Stimulated activated effector memory CD8-positive, alpha-beta T cell treated with anti-CD3 and anti-CD28 coated beads, Interleukin-12 subunit alpha, Interleukin-12 subunit beta, amount 100 ng/mL, for 72 hours (primary cell): ENCODE data around the gene TBC1D22A.

ENCODE experiments used
- ATAC-seq: fragments of 150-1000 bp; cut with Tn5 transposase; 2 replicates; pipeline ENCODE4 v1.10.0; 2021
- DNase-seq, 2 donors: peaks; one replicate each; pipeline ENCODE4 v3.0.0; 2021 to 2022; ENCODE audit warnings: low spot score in 2 of 2
- H3K27ac Mint-ChIP-seq: one replicate; pipeline ENCODE4 v1.8.0; 2022; ENCODE audit warnings: mild to moderate bottlenecking, mixed read lengths
- H3K36me3 Mint-ChIP-seq: one replicate; pipeline ENCODE4 v1.8.0; 2022; ENCODE audit warnings: mild to moderate bottlenecking, mixed read lengths
- H3K4me1 Mint-ChIP-seq: one replicate; pipeline ENCODE4 v1.8.0; 2022; ENCODE audit warnings: mixed read lengths
- H3K4me3 Mint-ChIP-seq: one replicate; pipeline ENCODE4 v1.8.0; 2022; ENCODE audit warnings: mild to moderate bottlenecking, mixed read lengths
- H3K9me3 Mint-ChIP-seq: one replicate; pipeline ENCODE4 v1.8.0; 2022; ENCODE audit warnings: mixed read lengths

The TBC1D22A gene

DNA sequence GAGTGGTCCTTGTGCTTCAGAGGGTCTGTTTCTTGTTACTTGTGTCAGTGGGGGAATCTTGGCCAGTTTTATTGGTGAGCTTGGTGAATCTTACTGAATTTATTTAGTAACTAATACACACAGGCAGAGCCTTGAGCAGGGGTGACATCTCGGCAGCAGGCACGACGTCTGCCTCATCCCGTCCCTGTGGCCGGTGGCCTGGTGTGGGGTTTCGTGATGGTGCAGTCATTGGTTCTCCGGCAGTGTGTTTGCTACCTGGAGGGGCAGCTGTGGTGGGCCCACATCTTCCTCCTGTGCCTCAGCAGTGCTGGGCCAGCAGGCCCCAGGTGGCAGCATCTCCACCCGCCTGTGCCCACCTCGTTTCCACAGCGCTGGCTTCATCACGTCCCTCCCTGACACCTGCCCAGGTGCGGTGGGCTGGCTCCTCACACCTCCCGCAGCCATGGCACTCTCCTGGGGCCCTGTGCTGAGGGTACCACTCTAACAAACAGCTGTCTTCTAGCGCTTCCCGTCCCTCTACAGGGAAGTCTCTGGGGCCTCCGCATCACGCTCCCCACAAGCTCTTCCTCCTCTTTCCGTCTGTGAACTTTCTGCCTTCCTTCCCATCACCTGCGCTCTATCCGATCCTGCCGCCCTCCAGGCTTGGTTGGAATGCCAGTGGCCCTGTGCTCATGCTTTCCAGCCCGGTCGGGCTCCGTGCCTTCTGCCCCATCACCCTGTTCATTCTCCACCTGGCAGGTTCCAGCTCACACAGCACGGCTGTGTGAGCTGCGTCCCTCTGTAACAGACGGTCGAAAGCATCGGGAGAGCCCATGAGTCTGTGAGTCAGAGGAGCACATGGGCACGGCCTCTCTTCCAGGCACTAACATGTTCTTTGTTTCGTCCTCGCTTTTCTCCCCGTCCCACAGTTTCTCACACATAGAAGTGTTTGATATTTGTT lies 203.4 kb downstream of the TBC1D22A start:
- no peak for DNase-seq
- peaks cover 71% of the 10 kb centered on the region for H3K4me1 Mint-ChIP-seq
- H3K27ac Mint-ChIP-seq = peak overlapping the region; percentile 76

GRCh38 chr22:46966495-46966845 lies 204.0 kb downstream of the TBC1D22A start:
- H3K9me3 Mint-ChIP-seq = no peaks in the 10 kb centered on the region

More for the DNA sequence above, 203.4 kb downstream of the TBC1D22A start:
- ATAC-seq = no peak
- H3K4me3 Mint-ChIP-seq = no peak overlapping the region
- no peaks in the 10 kb centered on the region for H3K9me3 Mint-ChIP-seq
- H3K36me3 Mint-ChIP-seq = peaks cover 5% of the 10 kb centered on the region

DNA sequence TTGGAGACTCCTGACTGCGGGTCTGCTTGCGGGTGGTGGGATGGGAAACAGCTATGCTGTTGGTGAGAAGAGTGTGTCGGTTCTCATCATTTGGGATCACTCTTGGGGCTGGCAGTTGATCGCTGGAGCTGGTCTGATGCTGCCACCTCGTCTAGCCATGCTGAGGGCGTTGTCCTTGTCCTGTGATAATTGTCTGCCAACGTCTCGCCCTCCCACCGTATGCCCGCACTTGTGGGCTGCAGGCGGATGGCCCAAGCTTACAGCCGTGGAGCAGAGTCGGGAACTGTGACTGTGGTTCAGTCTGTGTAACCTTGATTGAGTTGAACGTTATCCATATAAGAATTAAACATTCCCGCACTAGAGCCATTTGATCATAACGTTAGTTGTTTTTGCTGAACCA lies 204.4 kb downstream of the TBC1D22A start:
- no peak for DNase-seq
- no peak for ATAC-seq
- H3K4me1 Mint-ChIP-seq = peaks cover 66% of the 10 kb centered on the region
- no peak overlapping the region for H3K27ac Mint-ChIP-seq
- no peak overlapping the region for H3K4me3 Mint-ChIP-seq
- peaks cover 5% of the 10 kb centered on the region for H3K36me3 Mint-ChIP-seq
- H3K9me3 Mint-ChIP-seq = no peaks in the 10 kb centered on the region

More at GRCh38 chr22:46966495-46966845, 204.0 kb downstream of the TBC1D22A start:
- peaks cover 69% of the 10 kb centered on the region for H3K4me1 Mint-ChIP-seq
- peak overlapping the region; percentile 76 for H3K27ac Mint-ChIP-seq
- DNase-seq = no peak
- H3K4me3 Mint-ChIP-seq = no peak overlapping the region
- H3K36me3 Mint-ChIP-seq = peaks cover 5% of the 10 kb centered on the region
- no peak for ATAC-seq

GRCh38 chr22:46967445-46968358 lies 205.3 kb downstream of the TBC1D22A start:
- ATAC-seq (no peak), DNase-seq (no peak)
- Mint-ChIP-seq H3K27ac (no peak overlapping the region), H3K36me3 (peaks cover 12% of the 10 kb centered on the region), H3K4me1 (peaks cover 67% of the 10 kb centered on the region), H3K9me3 (no peaks in the 10 kb centered on the region), H3K4me3 (no peak overlapping the region)

DNA sequence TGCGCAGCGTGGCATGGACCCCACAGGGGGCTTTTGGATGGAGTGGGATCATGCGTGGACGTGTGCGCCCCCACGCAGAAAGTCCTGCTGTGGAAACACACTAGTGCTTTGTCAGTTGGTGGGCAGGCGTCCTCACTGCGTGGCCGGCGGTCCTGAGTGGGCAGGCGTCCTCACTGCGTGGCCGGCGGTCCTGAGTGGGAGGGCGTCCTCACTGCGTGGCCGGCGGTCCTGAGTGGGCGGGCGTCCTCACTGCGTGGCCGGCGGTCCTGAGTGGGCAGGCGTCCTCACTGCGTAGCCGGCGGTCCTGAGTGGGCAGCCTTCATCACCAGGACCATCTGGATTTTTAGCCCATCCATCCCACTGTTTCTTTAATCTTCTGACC lies 205.9 kb downstream of the TBC1D22A start:
- DNase-seq (no peak), ATAC-seq (no peak)
- Mint-ChIP-seq H3K4me3 (no peak overlapping the region), H3K27ac (peak overlapping the region; percentile 72), H3K9me3 (no peaks in the 10 kb centered on the region), H3K4me1 (peaks cover 63% of the 10 kb centered on the region), H3K36me3 (peaks cover 18% of the 10 kb centered on the region)

- DNase-seq (no peak), ATAC-seq (no peak)
- Mint-ChIP-seq H3K4me1 (peaks cover 58% of the 10 kb centered on the region), H3K36me3 (peaks cover 23% of the 10 kb centered on the region), H3K9me3 (no peaks in the 10 kb centered on the region), H3K4me3 (no peak overlapping the region), H3K27ac (peak overlapping the region; percentile 72)
Measured at GRCh38 chr22:46968848-46969247, 206.4 kb downstream of the TBC1D22A start.

DNA sequence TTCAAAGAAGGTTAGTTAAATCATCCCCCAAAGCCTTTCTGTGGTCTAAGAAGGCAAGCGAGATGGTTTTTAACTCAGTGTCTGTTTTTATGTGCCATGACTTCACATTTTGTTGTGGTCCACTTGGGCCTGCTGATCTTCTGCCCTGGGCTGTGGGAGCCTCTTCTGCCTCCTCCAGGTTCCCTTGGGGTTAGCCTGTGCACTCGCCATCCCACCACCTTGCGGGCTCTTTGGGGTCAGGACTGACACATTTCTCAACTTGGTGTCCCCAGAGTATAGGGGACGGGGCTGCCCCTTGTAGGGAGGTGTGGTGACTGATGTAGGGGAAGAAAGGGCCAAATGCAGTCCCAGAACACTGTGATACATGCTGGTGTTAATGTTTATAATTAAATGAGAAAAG lies 207.0 kb downstream of the TBC1D22A start:
- DNase-seq (peak; percentile 53 to 82), ATAC-seq (peak; percentile 98)
- H3K27ac Mint-ChIP-seq = peak overlapping the region; percentile 72
- peaks cover 54% of the 10 kb centered on the region for H3K4me1 Mint-ChIP-seq
- H3K36me3 Mint-ChIP-seq = peaks cover 30% of the 10 kb centered on the region
- H3K9me3 Mint-ChIP-seq = no peaks in the 10 kb centered on the region
- H3K4me3 Mint-ChIP-seq = peak overlapping the region; percentile 7

- H3K27ac Mint-ChIP-seq = peak overlapping the region; percentile 72
- peaks cover 34% of the 10 kb centered on the region for H3K36me3 Mint-ChIP-seq
- ATAC-seq (peak; percentile 43), DNase-seq (no peak)
- H3K9me3 Mint-ChIP-seq = no peaks in the 10 kb centered on the region
- peak overlapping the region; percentile 7 for H3K4me3 Mint-ChIP-seq
- H3K4me1 Mint-ChIP-seq = peaks cover 54% of the 10 kb centered on the region
Measured at GRCh38 chr22:46969961-46970360, 207.5 kb downstream of the TBC1D22A start.

GRCh38 chr22:46970411-46971098 lies 208.1 kb downstream of the TBC1D22A start:
- no peak for DNase-seq
- Mint-ChIP-seq H3K27ac (peak overlapping the region; percentile 72), H3K36me3 (peaks cover 38% of the 10 kb centered on the region), H3K4me1 (peaks cover 49% of the 10 kb centered on the region), H3K9me3 (no peaks in the 10 kb centered on the region), H3K4me3 (no peak overlapping the region)
- no peak for ATAC-seq

DNA sequence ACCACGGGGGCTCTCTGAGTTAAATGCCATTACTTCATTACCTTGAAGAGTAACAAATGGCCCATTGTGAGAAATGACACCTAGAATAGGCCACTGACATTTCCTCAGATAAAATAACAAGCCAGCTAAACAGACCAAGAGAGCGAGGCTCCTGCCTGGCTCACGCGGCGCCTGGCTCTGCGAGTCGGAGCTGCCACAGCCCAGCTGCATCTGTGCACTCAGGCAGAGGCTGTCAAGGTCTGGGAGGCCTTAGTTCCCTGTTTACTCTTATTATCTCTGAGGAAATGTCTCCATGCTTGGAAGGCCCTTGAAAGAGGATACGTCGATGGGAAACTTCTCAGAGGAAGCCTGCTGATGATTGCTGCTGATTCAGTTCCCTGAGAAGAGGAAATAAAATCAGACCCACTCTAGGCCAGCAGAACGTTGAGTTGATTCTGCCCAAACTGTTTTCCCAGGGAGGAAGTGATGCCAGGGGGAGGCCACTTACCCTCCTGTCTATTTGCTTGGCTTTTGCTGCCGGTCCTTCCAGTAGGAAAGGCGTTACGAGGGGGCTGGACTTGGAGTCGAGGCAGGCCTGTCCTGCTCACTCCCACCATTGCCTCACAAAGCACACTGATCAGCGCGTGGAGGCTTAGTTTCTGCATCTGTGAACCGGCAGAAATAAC lies 208.8 kb downstream of the TBC1D22A start:
- Mint-ChIP-seq H3K4me3 (no peak overlapping the region), H3K27ac (no peak overlapping the region)
- no peak for ATAC-seq

DNA sequence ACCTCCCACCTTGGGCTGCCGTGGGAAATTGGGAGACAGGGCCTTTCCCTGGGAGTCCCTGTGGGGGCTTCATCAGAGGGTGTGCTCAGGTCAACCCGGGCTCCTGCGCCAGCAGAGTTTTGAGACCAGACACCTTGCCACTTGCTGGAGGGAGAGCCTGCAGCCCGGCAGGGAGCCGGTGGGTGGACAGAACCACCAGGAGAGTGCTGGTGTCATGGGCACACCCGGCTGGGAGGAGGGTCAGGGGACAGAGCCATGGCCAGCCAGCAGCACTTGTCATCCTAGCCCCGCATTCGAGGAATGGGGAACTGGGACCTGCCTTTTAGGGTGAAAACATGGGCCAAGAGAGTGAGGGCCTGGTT lies 209.3 kb downstream of the TBC1D22A start:
- Mint-ChIP-seq H3K27ac (no peak overlapping the region), H3K36me3 (peaks cover 46% of the 10 kb centered on the region), H3K9me3 (no peaks in the 10 kb centered on the region), H3K4me3 (no peak overlapping the region), H3K4me1 (peaks cover 37% of the 10 kb centered on the region)
- DNase-seq (no peak), ATAC-seq (no peak)

More for the DNA sequence above, 208.8 kb downstream of the TBC1D22A start:
- DNase-seq = no peak
- no peaks in the 10 kb centered on the region for H3K9me3 Mint-ChIP-seq
- peaks cover 45% of the 10 kb centered on the region for H3K36me3 Mint-ChIP-seq
- H3K4me1 Mint-ChIP-seq = peaks cover 42% of the 10 kb centered on the region

DNA sequence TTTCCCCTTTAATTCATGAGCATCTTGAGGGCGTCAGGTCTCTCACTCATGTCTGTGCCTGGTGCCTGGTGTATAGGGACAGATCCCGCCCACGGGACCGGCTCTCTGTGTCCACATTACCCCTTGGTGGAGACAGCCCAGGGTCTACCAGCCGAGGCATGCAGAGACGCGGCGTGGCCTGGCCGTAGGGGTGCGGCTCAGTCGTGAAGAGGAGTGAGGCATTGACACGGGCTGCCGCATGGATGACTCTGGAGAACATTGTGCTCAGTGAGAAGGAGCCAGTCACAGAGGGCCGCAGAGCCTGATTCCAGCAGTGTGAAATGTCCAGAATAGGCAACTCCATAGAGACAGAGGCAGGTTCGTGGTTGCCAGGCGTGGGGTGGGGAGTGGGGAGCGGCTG lies 209.8 kb downstream of the TBC1D22A start:
- no peak overlapping the region for H3K27ac Mint-ChIP-seq
- H3K4me1 Mint-ChIP-seq = peaks cover 36% of the 10 kb centered on the region
- ATAC-seq (no peak), DNase-seq (no peak)
- peaks cover 49% of the 10 kb centered on the region for H3K36me3 Mint-ChIP-seq
- no peak overlapping the region for H3K4me3 Mint-ChIP-seq
- H3K9me3 Mint-ChIP-seq = no peaks in the 10 kb centered on the region

DNA sequence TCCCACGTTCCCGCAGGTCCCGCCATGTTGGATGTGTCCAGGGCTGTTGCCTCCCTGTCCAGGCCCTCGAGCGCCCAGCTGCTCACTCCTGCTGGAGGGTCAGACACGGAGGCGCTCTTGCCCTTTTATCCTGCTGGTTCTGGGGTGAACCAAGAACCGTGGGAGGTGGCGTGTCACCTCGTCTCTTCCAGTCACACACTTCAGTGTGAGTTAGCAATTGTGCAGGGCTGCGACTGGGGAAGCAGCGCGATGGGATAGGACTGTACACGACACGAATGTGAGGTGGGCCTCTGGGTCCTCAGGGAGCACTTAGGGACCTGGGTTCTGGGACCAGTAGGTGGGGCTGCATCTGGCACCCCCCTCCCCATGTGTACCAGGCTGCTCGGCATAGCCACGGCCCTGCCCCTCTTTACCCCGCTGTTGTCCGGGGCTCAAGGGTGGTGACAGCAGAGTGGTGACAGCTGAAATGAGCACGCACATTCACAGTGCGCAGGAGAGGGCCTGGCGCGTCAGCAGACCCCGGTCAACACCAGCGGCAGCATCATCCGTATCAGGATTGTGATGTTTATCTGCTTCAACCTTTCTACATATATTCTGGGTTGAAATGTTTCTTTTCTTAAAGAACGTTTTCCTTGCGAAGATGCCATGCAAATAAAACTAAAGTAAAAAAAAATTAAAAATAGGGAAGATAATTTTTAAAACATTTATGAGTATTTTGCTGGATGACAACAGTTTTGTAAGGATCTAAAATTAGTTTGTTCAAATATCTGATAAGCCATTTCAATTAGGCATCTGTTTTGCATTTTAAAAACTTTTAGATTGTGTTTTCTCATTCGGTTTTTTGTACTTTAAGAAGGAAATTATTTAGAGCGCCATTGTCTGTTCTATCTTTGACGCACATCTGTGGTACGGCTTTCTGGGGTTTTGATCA lies 210.7 kb downstream of the TBC1D22A start:
- no peaks in the 10 kb centered on the region for H3K9me3 Mint-ChIP-seq
- no peak overlapping the region for H3K4me3 Mint-ChIP-seq
- no peak overlapping the region for H3K27ac Mint-ChIP-seq
- DNase-seq (no peak), ATAC-seq (no peak)
- peaks cover 58% of the 10 kb centered on the region for H3K36me3 Mint-ChIP-seq
- peaks cover 29% of the 10 kb centered on the region for H3K4me1 Mint-ChIP-seq

- peaks cover 22% of the 10 kb centered on the region for H3K4me1 Mint-ChIP-seq
- H3K36me3 Mint-ChIP-seq = peaks cover 67% of the 10 kb centered on the region
- no peak overlapping the region for H3K4me3 Mint-ChIP-seq
- no peaks in the 10 kb centered on the region for H3K9me3 Mint-ChIP-seq
- no peak overlapping the region for H3K27ac Mint-ChIP-seq
- DNase-seq (no peak), ATAC-seq (no peak)
Measured at GRCh38 chr22:46974077-46974476, 211.6 kb downstream of the TBC1D22A start.
